GM23248 (cell line): ENCODE measurements around the gene APBA2. TPM values are rescaled to one million over a fixed set of nuclear protein-coding genes. Genes with fewer than 3 reads are reported as not detected.

ENCODE experiments used
- DNase-seq: peaks from one replicate; pipeline ENCODE4 v3.0.0-alpha.2; 2015
- H2AFZ ChIP-seq: fragments of 200-600 bp; sonication (generic); 2 replicates; pipeline ENCODE4 v1.6.1; 2016; ENCODE audit warnings: antibody characterized with exemption
- H3F3A ChIP-seq: fragments of 200-600 bp; sonication (generic); 2 replicates; pipeline ENCODE4 v1.6.1; 2016; ENCODE audit warnings: mild to moderate bottlenecking, antibody characterized with exemption, mixed run types; ENCODE audit not compliant: insufficient read depth
- H3K27ac ChIP-seq: fragments of 200-600 bp; sonication (generic); 2 replicates; pipeline ENCODE4 v1.5.1; 2016; ENCODE audit warnings: mild to moderate bottlenecking
- H3K27me3 ChIP-seq: fragments of 200-600 bp; sonication (generic); replicated peaks from 2 replicates; pipeline ENCODE4 v1.6.1; 2016; ENCODE audit warnings: mild to moderate bottlenecking; ENCODE audit not compliant: insufficient read depth
- H3K36me3 ChIP-seq: fragments of 200-600 bp; sonication (generic); 2 replicates; pipeline ENCODE4 v1.6.1; 2016; ENCODE audit warnings: low read depth, mild to moderate bottlenecking
- H3K4me1 ChIP-seq: fragments of 200-600 bp; sonication (generic); 2 replicates; pipeline ENCODE4 v1.6.1; 2016; ENCODE audit warnings: mild to moderate bottlenecking; ENCODE audit not compliant: insufficient read depth
- H3K4me2 ChIP-seq: fragments of 200-600 bp; sonication (generic); one replicate; pipeline ENCODE4 v1.6.1; 2016; ENCODE audit warnings: mild to moderate bottlenecking; ENCODE audit not compliant: unreplicated experiment
- H3K4me3 ChIP-seq: fragments of 200-600 bp; sonication (generic); 2 replicates; pipeline ENCODE4 v1.5.1; 2016; ENCODE audit warnings: mild to moderate bottlenecking
- H3K79me2 ChIP-seq: fragments of 200-600 bp; sonication (generic); 2 replicates; pipeline ENCODE4 v1.6.1; 2016; ENCODE audit warnings: mild to moderate bottlenecking; ENCODE audit not compliant: insufficient read depth
- H3K9ac ChIP-seq: fragments of 200-600 bp; sonication (generic); 2 replicates; pipeline ENCODE4 v1.6.1; 2016; ENCODE audit warnings: mild to moderate bottlenecking
- H3K9me2 ChIP-seq: fragments of 200-600 bp; sonication (generic); 2 replicates; pipeline ENCODE4 v1.6.1; 2016; ENCODE audit warnings: mixed run types, mild to moderate bottlenecking, moderate library complexity; ENCODE audit not compliant: insufficient read depth
- H3K9me3 ChIP-seq: fragments of 200-600 bp; sonication (generic); one replicate; pipeline ENCODE4 v1.6.1; 2017; ENCODE audit warnings: low read depth
- H4K20me1 ChIP-seq: fragments of 200-600 bp; sonication (generic); 2 replicates; pipeline ENCODE4 v1.6.0; 2016; ENCODE audit not compliant: insufficient read depth
- EZH2 ChIP-seq: fragments of 200-600 bp; sonication (generic); IDR thresholded peaks from 2 replicates; pipeline ENCODE4 v1.6.1; 2018; ENCODE audit warnings: antibody characterized with exemption, mild to moderate bottlenecking; ENCODE audit not compliant: insufficient read depth, poor library complexity, severe bottlenecking
- EZH2phosphoT487 ChIP-seq: fragments of 200-600 bp; sonication (generic); IDR thresholded peaks from 2 replicates; pipeline ENCODE4 v1.6.1; 2018; ENCODE audit warnings: antibody characterized with exemption, moderate library complexity, mild to moderate bottlenecking, low read depth; ENCODE audit not compliant: insufficient read depth
- WGBS, 2 experiments: methylation state at CpG; one replicate each; pipeline ENCODE4 v1.1.6; 2015 to 2017; ENCODE audit warnings: low lambda C conversion rate in 2 of 2, low coverage in 1 of 2; ENCODE audit errors: missing lambda C conversion rate in 2 of 2; 5-methylcytosine and 5-hydroxymethylcytosine counted together
- in situ Hi-C: fragments of 300-500 bp; cut with MboI; formaldehyde crosslinking; loops from 2 replicates; pipeline ENCODE4 v1.15.0; 2020
- polyA plus RNA-seq: library from polyadenylated mRNA; unstranded; fragments of >200 nt; fragmentation: Nextera tagmentation; extraction: Ambion mirVana; gene quantifications from 2 replicates; pipeline ENCODE4 v1.2.1, GENCODE V29; 2016
- total RNA-seq: library from RNA; depleted of rRNA; stranded (reverse); fragments of >200 nt; shearing (Covaris generic); gene quantifications from 2 replicates; pipeline ENCODE4 v1.2.3, GENCODE V29; 2014

Gene APBA2
- total and polyA plus RNA-seq, 2 experiments from 2014 or later, result 0.23 to 0.65 TPM

GRCh38 chr15:29034151-29034550, 148.4 kb downstream of the APBA2 start:
- no peaks in the 10 kb centered on the region for H3K4me1 ChIP-seq
- no peak overlapping the region for H2AFZ ChIP-seq
- 17 to 33% methylated on average over 3 of the region's 3 CpGs for WGBS, 2 experiments
- H4K20me1 ChIP-seq, result no peaks in the 10 kb centered on the region
- H3K27me3 ChIP-seq, result no peaks in the 10 kb centered on the region
- no peak overlapping the region for H3K4me3 ChIP-seq
- H3K9me3 ChIP-seq, result no peaks in the 10 kb centered on the region
- no peaks in the 10 kb centered on the region for H3K36me3 ChIP-seq
- no peak overlapping the region for H3K27ac ChIP-seq
- no peaks in the 10 kb centered on the region for H3K9me2 ChIP-seq
- no peak overlapping the region for H3K4me2 ChIP-seq
- in situ Hi-C loops, result no loop called here
- TF ChIP-seq EZH2phosphoT487 (no peak), EZH2 (no peak)
- H3K9ac ChIP-seq, result no peak overlapping the region
- no peak for DNase-seq
- no peaks in the 10 kb centered on the region for H3F3A ChIP-seq
- no peaks in the 10 kb centered on the region for H3K79me2 ChIP-seq

- TF ChIP-seq EZH2 (no peak), EZH2phosphoT487 (no peak)
- no peaks in the 10 kb centered on the region for H3K36me3 ChIP-seq
- no peak overlapping the region for H3K9ac ChIP-seq
- 26 to 36% methylated on average over 4 of the region's 4 CpGs for WGBS, 2 experiments
- H3F3A ChIP-seq, result no peaks in the 10 kb centered on the region
- no peak overlapping the region for H2AFZ ChIP-seq
- no peak overlapping the region for H3K27ac ChIP-seq
- H3K4me3 ChIP-seq, result no peak overlapping the region
- H3K4me1 ChIP-seq, result no peaks in the 10 kb centered on the region
- H3K27me3 ChIP-seq, result no peaks in the 10 kb centered on the region
- DNase-seq, result no peak
- no peak overlapping the region for H3K4me2 ChIP-seq
- no peaks in the 10 kb centered on the region for H4K20me1 ChIP-seq
- in situ Hi-C loops, result no loop called here
- no peaks in the 10 kb centered on the region for H3K9me2 ChIP-seq
- no peaks in the 10 kb centered on the region for H3K79me2 ChIP-seq
- H3K9me3 ChIP-seq, result no peaks in the 10 kb centered on the region
Observed at GRCh38 chr15:29034593-29035335, 149.0 kb downstream of the APBA2 start.

- Histone ChIP-seq H3K4me1 (no peaks in the 10 kb centered on the region), H3K9ac (no peak overlapping the region), H3F3A (no peaks in the 10 kb centered on the region), H3K79me2 (no peaks in the 10 kb centered on the region), H3K4me3 (no peak overlapping the region), H3K27me3 (no peaks in the 10 kb centered on the region), H3K27ac (no peak overlapping the region), H3K4me2 (no peak overlapping the region), H2AFZ (no peak overlapping the region), H3K9me3 (no peaks in the 10 kb centered on the region), H4K20me1 (no peaks in the 10 kb centered on the region), H3K36me3 (no peaks in the 10 kb centered on the region), H3K9me2 (no peaks in the 10 kb centered on the region)
- 39 to 47% methylated on average over 14 of the region's 14 CpGs for WGBS, 2 experiments
- no peak for DNase-seq
- TF ChIP-seq EZH2 (no peak), EZH2phosphoT487 (no peak)
- in situ Hi-C loops, result no loop called here
Observed at GRCh38 chr15:29035336-29036285, 149.8 kb downstream of the APBA2 start.

DNA sequence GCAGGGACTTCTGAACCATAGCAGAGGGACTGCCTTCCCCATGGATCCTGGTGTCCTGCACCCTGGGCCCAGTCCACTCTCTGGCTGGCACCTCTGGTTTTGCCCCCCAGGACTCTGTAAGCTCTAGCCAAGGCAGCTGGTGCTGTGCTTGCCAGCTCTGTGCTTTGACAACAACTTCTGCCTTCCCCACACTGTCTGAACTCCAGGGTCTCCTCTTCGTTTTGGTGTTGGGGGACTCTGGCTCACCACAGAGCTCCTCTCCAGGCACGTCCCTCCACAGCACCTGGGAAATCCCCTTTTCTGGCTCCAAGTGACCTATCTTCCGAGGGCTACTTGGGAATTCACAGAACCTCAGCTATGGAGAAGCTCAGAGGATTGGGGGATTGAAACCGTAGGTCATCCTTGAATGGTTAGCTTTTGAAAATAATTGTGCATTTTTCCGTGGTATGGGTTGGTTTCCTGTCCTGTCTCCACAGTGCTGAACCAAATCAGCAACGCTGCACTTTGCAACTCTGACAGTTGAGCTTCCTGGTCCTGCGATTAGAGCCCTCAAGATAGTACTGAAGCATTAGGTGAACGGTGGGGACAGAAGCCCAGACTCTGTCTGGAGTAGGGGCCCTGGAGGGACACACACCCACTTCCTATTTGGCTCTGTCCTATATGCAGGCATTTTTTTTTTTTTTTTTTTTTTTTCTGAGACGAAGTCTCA, 152.4 kb downstream of the APBA2 start:
- no peaks in the 10 kb centered on the region for H3K79me2 ChIP-seq
- no peaks in the 10 kb centered on the region for H3K36me3 ChIP-seq
- H3K9me2 ChIP-seq, result no peaks in the 10 kb centered on the region
- DNase-seq, result no peak
- H3K4me1 ChIP-seq, result no peaks in the 10 kb centered on the region
- no peak overlapping the region for H2AFZ ChIP-seq
- no peak overlapping the region for H3K4me2 ChIP-seq
- in situ Hi-C loops, result no loop called here
- no peaks in the 10 kb centered on the region for H4K20me1 ChIP-seq
- no peaks in the 10 kb centered on the region for H3K27me3 ChIP-seq
- no peak overlapping the region for H3K27ac ChIP-seq
- H3K9ac ChIP-seq, result no peak overlapping the region
- no peaks in the 10 kb centered on the region for H3F3A ChIP-seq
- H3K4me3 ChIP-seq, result no peak overlapping the region
- no peaks in the 10 kb centered on the region for H3K9me3 ChIP-seq
- 13 to 14% methylated on average over 9 of the region's 9 CpGs for WGBS, 2 experiments
- no peak for TF ChIP-seq EZH2
- no peak for TF ChIP-seq EZH2phosphoT487
